Tibial nerve (tissue), 4 donors: Measurements from ENCODE around the gene LLGL1. TPM values are rescaled to one million over a fixed set of nuclear protein-coding genes. Genes with fewer than 3 reads are reported as not detected.

ENCODE experiments used
- DNase-seq, 2 donors: peaks; one replicate each; pipeline ENCODE4 v3.0.0-alpha.2; 2019; ENCODE audit warnings: low spot score in 2 of 2
- H3K27ac ChIP-seq, 4 donors: fragments of 200-600 bp; sonication (generic) in 3 of 4; one replicate each; pipeline ENCODE4 v1.5.1; 2017 to 2019; ENCODE audit warnings: mild to moderate bottlenecking in 1 of 4
- H3K27me3 ChIP-seq, 2 donors: fragments of 200-600 bp; sonication (generic) in 1 of 2; one replicate each; pipeline versions ENCODE4 v1.5.1 to v1.6.0; 2017 to 2019
- H3K36me3 ChIP-seq, 3 donors: fragments of 200-600 bp; sonication (generic); one replicate each; pipeline ENCODE4 v1.5.1; 2018 to 2019
- H3K4me1 ChIP-seq, 4 donors: fragments of 200-600 bp; sonication (generic) in 3 of 4; one replicate each; pipeline ENCODE4 v1.5.1; 2017 to 2019
- H3K4me3 ChIP-seq, 4 donors: fragments of 200-600 bp; sonication (generic) in 3 of 4; one replicate each; pipeline ENCODE4 v1.5.1; 2017 to 2019; ENCODE audit warnings: mild to moderate bottlenecking in 1 of 4, moderate library complexity in 1 of 4
- H3K9me3 ChIP-seq, 4 donors: fragments of 200-600 bp; sonication (generic) in 3 of 4; one replicate each; pipeline ENCODE4 v1.5.1; 2017 to 2019
- EP300 ChIP-seq, 2 donors: sonication (generic); formaldehyde crosslinking; IDR thresholded peaks; one replicate each; pipeline ENCODE4 v1.6.1; 2017; ENCODE audit warnings: antibody characterized with exemption in 2 of 2, mild to moderate bottlenecking in 1 of 2
- POLR2A ChIP-seq, 2 donors: fragments of 450-650 bp; IDR thresholded peaks; one replicate each; pipeline ENCODE4 v1.6.1; 2017; ENCODE audit warnings: antibody characterized with exemption in 2 of 2, mild to moderate bottlenecking in 2 of 2, moderate library complexity in 2 of 2
- WGBS, 2 donors: methylation state at CpG; one replicate each; pipeline ENCODE4 v1.1.5; 2018; 5-methylcytosine and 5-hydroxymethylcytosine counted together
- total RNA-seq, 4 donors: library from RNA; depleted of rRNA; stranded (reverse); fragments of >200 nt; gene quantifications; one replicate each; pipeline ENCODE4 v1.1.0, GENCODE V29; 2016
- TF ChIP-seq, protein P1 (sequence below), 5 experiments: fragments of 200-600 bp in 3 of 5; fragments of 450-650 bp in 2 of 5; sonication (generic) in 3 of 5; IDR thresholded peaks; one replicate each; pipeline ENCODE4 v1.5.1; 2016 to 2019; ENCODE audit warnings: antibody characterized with exemption in 5 of 5, mild to moderate bottlenecking in 3 of 5, moderate library complexity in 2 of 5

Gene LLGL1
- total RNA-seq, 4 donors from 2014 or later, result 20.9 to 30.2 (median 27.9) TPM

GRCh38 chr17:18262641-18263040, 37.2 kb downstream of the LLGL1 start:
- Histone ChIP-seq H3K4me3 (no peak overlapping the region), H3K27ac (peak overlapping the region in 1 of 4 donors; percentile 91), H3K4me1 (peaks cover 0 to 40% (median 24%) of the 10 kb centered on the region in 4 donors), H3K9me3 (no peaks in the 10 kb centered on the region), H3K36me3 (peaks cover 0 to 47% (median 10%) of the 10 kb centered on the region in 3 donors), H3K27me3 (no peaks in the 10 kb centered on the region)
- WGBS, 2 donors, result 73 to 91% methylated on average over 4 to 12 of the region's 12 CpGs
- DNase-seq, result no peak
- TF ChIP-seq, protein P1, sequence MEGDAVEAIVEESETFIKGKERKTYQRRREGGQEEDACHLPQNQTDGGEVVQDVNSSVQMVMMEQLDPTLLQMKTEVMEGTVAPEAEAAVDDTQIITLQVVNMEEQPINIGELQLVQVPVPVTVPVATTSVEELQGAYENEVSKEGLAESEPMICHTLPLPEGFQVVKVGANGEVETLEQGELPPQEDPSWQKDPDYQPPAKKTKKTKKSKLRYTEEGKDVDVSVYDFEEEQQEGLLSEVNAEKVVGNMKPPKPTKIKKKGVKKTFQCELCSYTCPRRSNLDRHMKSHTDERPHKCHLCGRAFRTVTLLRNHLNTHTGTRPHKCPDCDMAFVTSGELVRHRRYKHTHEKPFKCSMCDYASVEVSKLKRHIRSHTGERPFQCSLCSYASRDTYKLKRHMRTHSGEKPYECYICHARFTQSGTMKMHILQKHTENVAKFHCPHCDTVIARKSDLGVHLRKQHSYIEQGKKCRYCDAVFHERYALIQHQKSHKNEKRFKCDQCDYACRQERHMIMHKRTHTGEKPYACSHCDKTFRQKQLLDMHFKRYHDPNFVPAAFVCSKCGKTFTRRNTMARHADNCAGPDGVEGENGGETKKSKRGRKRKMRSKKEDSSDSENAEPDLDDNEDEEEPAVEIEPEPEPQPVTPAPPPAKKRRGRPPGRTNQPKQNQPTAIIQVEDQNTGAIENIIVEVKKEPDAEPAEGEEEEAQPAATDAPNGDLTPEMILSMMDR (IDR thresholded peaks at IDR 0.05), result no peak

DNA sequence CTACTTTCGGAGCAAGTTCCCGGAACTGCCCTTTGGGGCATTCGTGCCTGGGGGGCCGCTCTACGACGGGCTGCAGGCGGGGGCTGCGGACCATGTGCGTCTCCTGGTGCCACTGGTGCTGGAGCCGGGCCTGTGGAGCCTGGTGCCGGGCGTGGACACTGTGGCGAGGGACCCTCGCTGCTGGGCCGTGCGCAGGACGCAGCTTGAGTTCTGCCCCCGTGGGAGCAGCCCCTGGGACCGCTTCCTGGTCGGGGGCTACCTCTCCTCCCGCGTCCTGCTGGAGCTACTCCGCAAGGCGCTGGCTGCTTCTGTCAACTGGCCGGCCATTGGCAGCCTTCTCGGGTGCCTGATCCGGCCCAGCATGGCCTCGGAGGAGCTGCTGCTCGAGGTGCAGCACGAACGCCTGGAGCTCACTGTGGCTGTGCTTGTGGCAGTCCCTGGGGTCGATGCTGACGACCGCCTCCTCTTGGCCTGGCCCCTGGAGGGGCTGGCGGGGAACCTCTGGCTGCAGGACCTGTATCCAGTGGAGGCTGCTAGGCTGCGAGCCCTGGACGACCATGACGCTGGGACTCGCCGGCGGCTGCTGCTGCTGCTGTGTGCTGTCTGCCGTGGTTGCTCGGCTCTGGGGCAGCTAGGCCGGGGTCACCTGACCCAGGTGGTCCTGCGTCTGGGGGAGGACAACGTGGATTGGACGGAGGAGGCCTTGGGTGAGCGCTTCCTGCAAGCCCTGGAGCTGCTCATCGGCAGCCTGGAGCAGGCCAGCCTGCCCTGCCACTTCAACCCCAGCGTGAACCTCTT, 38.6 kb downstream of the LLGL1 start:
- 91 to 93% methylated on average over 28 to 34 of the region's 50 CpGs for WGBS, 2 donors

DNA sequence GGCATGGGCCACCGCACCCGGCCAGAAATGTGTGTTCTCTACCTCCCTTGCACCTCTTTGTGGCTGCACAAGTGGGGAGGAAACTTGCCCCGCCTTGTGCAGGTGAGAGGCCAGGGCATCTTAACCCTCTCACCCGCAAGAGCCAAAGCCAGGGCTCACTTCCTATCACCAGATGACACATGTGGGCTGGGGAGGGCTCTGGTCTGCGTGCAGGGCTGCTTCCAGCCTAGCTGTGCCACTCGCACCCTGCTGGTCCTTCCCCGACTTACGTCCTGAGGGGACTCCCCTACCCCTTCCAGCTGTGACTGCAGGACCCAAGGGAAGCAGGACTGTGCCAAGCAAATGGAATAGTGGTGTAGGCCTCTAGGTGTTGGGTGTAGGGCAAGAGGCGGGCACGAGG, 41.9 kb downstream of the LLGL1 start:
- TF ChIP-seq POLR2A (IDR thresholded peaks at IDR 0.05) (no peak), EP300 (IDR thresholded peaks at IDR 0.05) (no peak)
- TF ChIP-seq, protein P1 (IDR thresholded peaks at IDR 0.05), result no peak
- 80 to 88% methylated on average over 10 of the region's 10 CpGs for WGBS, 2 donors
- DNase-seq, result no peak
- Histone ChIP-seq H3K36me3 (peaks cover 0 to 63% (median 10%) of the 10 kb centered on the region in 3 donors), H3K9me3 (no peaks in the 10 kb centered on the region), H3K27me3 (no peaks in the 10 kb centered on the region), H3K4me1 (peaks cover 0 to 9% (median 2%) of the 10 kb centered on the region in 4 donors), H3K4me3 (no peak overlapping the region), H3K27ac (no peak overlapping the region)

More for the DNA sequence above, 38.6 kb downstream of the LLGL1 start:
- no peaks in the 10 kb centered on the region for H3K27me3 ChIP-seq
- H3K9me3 ChIP-seq, result no peaks in the 10 kb centered on the region
- no peak for DNase-seq
- H3K36me3 ChIP-seq, result peaks cover 0 to 48% (median 10%) of the 10 kb centered on the region in 3 donors
- no peak for TF ChIP-seq POLR2A (IDR thresholded peaks at IDR 0.05)
- TF ChIP-seq, protein P1 (IDR thresholded peaks at IDR 0.05), result no peak
- no peak for TF ChIP-seq EP300 (IDR thresholded peaks at IDR 0.05)
- peaks cover 0 to 37% (median 19%) of the 10 kb centered on the region in 4 donors for H3K4me1 ChIP-seq
- no peak overlapping the region for H3K4me3 ChIP-seq
- no peak overlapping the region for H3K27ac ChIP-seq

DNA sequence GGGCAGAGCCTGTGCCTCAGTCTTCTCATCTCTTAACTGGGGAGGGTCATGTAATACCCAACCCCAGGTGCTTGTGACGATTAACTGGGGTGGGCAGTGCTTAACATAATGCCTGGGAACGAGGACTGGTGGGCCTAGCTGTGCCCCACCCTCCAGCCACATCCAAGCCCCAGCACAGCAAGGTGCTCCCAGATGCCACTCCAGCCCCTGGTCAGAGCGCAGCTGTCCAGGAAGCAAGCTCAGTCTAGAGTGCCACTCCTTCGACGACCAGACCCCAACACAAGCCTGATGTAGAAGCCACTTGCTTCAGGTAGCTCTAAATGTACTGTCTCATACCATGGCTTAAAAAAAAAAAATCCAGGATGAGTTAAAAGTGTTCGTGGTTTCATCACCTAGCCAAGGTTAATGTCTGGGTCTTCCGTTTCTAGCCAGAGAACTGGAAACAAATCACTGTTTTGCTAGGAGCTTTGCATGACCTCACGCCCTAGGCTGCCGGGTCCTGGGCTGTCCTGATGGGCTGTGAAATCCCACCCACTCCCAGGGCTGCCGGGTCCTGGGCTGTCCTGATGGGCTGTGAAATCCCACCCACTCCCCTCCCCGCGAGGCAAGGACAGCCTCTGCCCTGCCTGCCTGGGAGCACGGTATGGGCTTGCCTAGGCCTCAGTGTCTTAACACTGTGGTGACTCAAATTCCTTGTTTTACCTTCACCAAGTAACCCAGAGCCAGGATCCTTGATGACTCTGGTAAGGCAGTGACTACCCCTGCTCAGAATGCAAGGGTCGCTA, 42.7 kb downstream of the LLGL1 start:
- no peaks in the 10 kb centered on the region for H3K27me3 ChIP-seq
- no peak overlapping the region for H3K27ac ChIP-seq
- H3K36me3 ChIP-seq, result peaks cover 0 to 65% (median 10%) of the 10 kb centered on the region in 3 donors
- no peak overlapping the region for H3K4me3 ChIP-seq
- WGBS, 2 donors, result 42 to 48% methylated on average over 14 of the region's 14 CpGs
- no peaks in the 10 kb centered on the region for H3K9me3 ChIP-seq
- no peak for DNase-seq
- no peak for TF ChIP-seq POLR2A (IDR thresholded peaks at IDR 0.05)
- TF ChIP-seq, protein P1 (IDR thresholded peaks at IDR 0.05), result no peak
- TF ChIP-seq EP300 (IDR thresholded peaks at IDR 0.05), result no peak
- H3K4me1 ChIP-seq, result peaks cover 0 to 4% (median 0%) of the 10 kb centered on the region in 4 donors
